HG03045 (cell line): ENCODE measurements around the gene SENP2.
"Not testable (repeated sequence)": the region's sequence is repeated elsewhere in the genome, so short reads cannot be mapped to it uniquely, and the experiment has no call there.

Experiments
- ATAC-seq: cut with Tn5 transposase; IDR thresholded peaks from one replicate; pipeline ENCODE4 v1.9.1; 2021; ENCODE audit warnings: mild to moderate bottlenecking, moderate library complexity; ENCODE audit not compliant: unreplicated experiment

Gene SENP2

DNA sequence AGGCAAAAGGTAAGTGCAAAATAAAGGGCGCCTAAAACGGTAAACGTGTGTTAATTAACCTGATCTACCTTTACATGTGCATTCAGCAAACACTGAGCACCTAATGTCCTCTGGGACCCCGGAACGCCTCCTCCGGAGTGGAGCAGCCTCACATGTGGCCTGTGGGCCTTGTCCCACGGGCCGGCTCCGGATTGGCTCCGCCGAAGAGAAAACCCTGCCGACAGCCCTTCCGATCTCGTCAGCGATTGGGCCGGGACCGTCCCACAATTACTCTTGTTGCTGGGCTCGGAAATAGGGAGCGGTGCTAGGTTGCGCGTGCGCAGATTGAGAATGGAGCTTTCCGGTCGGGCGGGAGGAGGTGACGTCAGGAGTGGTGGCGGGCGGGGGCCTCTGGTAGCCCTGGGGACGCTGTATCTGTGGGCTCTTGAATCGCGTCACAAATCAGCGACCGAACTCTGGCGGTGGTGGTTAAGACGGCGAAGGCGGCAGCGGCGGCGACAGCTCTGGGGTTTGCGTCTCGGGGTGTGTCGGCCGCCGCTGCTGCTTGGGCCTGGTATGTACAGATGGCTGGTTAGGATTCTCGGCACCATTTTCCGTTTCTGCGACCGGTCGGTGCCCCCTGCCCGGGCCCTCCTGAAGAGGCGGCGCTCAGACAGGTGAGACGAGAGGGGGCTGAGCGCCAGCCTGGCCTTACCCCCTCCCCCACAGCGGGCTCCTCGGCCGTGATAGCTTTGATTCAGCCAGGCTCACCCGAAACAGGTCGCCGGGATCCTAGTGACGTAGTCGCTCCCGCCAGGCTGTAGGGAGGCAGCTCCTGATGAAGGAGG is at the start of gene SENP2:
Gene SENP2, plus strand, starts transcription at position 437 of the 827 bp plus-strand sequence. Its CDS starts 119 bp downstream, at position 556.
- peak; percentile 98 for ATAC-seq

DNA sequence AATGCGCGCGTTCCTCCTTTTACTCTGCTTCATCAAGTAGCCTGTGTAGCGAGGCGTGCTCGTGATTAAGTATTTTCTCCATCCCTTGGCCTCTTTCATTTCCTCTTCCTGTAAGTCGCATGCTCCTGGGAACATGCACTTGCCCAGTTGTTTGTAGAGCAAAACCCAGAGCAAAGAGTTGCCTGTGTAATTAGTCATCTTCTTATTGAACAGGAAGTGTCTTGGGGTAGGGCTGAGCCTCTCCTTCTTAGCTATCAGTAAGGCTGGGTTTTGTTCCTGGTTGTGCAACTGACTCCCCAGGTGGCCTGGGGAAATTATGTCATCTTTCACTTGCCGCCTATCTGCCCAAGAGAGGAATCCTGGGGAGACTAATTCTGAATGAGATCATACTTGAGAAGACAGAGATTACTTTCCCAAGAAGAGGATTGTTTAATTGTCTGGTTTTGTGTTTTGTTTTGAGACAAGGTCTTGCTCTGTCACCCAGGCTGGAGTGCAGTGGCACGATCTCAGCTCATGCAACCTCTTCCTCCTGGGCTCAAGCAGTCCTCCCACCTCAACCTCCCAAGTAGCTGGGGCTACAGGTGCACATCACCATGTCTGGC is 48.6 kb upstream of the SENP2 start:
- ATAC-seq: peak; percentile 98

DNA sequence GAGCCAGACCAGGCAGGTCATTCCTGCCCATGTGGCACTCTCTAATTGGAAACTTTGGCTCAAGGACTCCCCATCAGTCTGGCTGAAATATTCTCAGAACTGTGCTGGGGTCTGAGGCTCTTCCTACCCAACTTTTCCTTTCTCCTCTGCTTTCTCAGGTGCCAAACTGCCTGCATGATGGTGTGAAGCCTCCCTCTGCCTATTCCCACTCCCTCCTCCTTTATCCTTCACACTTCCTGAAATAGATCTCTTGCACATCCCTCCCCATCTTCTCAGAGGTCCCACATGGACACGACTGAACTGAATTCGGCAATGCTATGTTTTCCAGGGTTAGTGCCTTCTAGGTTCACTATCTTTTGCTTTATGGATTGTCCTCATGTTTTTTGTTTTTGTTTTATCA is 46.2 kb upstream of the SENP2 start:
- ATAC-seq: no peak

DNA sequence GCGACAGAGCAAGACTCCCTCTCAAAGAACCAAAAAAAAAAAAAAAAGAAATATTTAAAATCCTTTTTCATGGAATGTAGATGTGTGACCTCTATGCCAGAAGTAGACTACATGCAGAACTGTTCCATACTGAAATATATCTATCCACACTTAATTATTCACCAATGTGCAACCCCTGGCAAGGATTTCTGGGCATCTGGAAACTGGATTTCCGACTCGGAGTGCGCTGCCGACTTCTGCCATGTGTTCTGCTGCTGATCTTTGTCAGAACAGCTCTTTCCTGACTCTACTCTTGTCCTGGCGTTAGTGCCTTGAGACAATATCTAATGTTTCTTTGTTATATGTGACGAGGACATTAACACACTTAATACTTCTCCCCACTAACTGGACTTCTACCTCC is 45.4 kb upstream of the SENP2 start:
- no peak for ATAC-seq

DNA sequence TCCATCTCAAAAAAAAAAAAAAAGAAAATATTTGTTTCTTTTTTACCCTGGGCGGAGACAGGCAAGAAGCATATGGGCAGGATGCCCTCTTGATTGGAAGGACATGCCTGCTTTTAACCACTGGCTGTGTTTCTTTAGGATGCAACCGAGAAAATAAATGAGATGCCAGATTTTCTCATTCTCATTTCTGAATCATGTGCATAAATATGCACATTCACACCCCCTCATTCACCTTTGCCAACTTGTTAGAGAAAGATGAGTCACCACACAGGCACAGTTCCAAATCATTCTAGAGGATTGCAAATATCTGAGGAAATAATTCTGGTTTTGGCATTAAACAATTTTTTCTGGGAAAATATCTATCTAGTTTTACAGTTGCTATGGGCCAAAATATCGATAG is 37.0 kb upstream of the SENP2 start:
- no peak for ATAC-seq

DNA sequence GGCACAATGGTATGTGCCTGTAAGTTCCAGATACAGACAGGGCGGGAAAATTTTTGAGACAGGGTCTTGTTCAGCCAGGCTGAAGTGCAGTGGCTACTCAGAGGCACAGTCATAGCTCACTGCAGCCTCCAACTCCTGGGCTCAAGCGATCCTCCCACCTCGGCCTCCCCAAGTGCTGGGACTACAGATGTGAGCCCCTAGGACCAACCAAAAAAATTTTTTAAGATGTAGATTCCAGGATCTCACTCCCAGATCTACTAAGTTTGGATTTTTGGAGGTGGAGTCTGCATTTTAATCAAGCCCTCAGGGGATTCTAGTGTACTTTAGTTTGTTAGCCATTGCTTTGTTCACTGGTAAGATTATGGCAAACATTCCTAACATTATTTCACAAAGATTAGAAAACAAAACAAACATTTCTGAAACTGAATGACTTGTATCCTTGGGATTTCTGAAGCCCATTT is 36.4 kb upstream of the SENP2 start:
- ATAC-seq: no peak

DNA sequence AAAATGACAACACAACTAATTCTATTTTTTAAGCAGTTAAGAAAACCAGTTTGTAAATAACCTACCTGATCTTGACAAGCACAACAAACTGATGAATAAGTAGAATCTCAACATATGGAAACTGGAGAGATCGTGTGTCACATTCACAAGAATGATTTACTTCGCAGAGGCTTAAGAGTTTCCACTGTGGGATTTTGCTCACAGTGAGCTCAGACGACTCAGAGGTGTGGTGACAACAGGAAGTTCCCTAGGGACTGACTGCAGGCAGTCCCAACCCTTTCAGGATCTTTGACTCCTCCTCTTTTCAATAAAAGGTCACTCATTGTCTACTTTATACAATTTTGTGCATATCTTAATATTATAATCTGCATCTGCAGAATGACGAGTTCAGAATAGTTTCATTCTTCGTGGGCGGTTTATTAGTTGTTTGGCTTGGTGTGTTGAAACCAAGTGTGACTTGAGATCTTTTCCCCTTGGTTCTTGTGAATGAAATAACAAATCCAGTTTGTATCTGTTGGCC is 33.7 kb upstream of the SENP2 start, which contains the start of gene LIPH:
Gene LIPH, minus strand, starts transcription at position 231 of the 520 bp plus-strand sequence. Its CDS starts 117 bp downstream, at position 114.
- ATAC-seq: peak; percentile 62

DNA sequence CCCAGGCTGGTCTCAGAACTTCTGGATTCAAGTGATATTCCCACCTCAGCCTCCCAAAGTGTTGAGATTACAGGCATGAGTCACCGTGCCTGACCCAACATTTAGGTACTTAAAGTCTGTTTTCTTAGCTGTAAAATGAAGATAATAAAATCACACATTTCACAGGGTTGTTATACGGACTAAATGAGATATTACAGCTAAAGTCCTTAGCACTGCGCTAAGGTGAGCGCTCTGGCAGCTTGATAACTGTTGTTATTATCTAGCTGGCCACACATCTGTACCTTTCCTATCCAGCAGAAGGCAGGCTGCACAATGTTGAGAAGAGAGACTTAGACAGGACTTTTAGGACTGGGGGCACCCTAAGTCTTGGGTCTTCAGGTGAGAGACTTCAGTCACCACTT is 31.0 kb upstream of the SENP2 start:
- no peak for ATAC-seq

DNA sequence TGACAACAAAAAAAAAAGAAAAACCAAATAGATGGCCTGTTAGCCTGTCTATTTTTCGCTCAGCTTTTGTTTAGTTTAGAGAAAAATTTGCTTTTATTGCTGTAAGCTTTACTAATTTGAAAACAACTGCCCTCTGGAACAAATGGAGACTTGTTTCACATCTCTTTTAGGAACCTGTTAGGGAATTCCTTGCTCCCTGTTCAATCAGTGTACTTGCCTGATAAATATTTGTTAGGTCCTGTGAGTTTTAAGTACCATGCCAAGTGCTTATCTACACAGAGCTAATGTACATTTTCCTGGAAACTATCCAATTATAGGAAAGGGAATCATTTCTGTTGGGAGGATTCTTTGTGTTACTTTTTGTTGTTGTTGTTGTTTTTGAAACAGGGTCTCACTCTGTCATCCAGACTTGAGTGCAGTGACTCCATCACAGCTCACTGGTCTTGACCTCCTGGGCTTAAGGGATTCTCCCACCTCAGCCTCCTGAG is 30.2 kb upstream of the SENP2 start:
- no peak for ATAC-seq

DNA sequence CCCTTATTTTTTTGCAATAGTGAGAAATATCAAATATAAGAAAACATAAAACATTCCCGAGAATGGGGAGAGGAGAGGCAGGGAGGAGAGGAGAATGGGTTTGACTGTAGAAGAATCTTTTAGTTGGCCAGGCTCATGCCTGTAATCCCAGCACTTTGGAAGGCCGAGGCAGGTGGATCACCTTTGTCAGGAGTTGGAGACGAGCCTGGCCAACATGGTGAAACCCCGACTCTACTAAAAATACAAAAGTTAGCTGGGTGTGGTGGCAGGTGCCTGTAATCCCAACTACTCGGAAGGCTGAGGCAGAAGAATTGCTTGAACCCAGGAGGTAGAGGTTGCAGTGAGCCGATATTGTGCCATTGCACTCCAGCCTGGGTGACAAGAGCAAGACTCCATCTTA is 29.5 kb upstream of the SENP2 start:
- not testable (repeated sequence) for ATAC-seq

DNA sequence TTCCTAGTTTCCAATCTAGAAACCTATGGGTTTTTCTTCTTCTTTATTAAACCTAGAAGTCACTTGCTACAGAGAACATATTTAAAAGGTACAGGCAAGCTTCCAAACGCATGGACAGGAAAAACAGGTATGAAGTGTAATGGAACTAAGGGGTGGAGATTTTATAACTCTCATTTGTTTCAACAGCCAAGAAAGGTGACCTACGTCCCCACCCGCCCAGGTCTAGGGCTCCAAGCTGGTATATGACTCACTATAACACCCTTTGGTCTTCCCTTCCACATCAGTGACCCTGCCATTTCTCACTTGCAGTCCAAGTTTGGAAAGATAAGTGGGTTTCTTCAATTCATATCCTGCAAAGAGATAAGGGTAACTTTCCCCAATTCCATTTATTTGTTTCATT is 27.7 kb upstream of the SENP2 start:
- no peak for ATAC-seq

DNA sequence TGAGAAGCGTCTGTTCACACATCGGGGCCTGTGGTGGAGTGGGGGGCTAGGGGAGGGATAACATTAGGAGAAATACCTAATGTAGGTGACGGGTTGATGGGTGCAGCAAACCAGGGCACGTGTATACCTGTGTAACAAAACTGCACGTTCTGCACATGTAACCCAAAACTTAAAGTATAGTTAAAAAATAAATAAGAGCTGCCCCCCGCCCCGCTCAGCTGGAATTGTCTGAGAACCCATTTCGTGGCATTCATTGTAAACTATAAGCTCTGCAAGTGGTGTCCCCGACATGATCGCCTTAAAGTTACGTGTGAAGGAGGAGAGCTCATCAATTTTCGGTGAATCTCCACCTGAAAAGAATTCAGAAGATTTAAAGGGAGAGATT is 26.4 kb upstream of the SENP2 start:
- no peak for ATAC-seq

DNA sequence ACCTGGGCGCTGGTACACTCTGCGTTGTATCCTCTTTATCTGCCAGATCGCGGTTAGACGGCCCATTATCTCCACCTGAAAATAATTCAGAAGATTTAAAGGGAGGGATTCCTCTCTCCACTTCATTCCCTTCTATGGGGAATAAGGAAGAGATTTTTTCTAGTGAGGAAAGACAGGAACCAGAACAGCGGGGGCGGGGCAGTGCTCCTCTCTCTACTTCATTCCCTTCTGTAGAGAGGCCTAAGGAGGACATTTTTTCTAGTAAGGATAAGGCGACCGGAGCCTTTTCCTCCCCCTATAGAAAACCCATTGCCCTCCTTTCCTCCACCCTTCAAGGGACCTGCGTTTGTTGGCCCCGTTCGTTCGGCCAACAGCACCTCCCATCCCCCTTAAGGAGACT is 25.4 kb upstream of the SENP2 start:
- no peak for ATAC-seq

DNA sequence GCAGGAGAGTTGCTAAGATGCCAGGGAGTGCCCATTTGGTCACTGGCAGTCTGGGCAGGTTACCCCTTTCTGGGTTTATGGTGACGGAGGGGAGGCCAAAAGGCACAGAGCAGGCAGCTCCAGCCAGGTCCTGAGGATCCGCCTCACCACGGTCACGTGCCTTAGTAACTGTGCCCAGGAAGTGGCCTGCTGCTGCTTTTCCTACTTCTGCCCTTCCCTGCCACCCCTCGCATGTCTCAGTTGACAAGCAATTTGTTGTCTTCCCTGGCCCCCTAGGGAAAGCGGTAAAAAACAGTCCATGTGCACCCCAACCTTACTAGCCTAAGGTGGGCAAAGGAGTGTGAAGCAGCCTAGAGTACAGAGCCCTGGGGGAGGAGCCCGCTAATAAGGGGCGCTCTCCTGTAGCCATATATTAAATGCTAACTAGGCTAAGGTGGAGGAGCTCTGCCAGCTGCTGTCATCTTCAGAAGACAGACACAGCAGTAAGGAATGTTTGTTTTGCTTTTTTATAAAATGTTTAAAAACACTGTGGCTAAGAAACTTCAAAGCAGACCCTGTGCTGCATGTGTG is 24.6 kb upstream of the SENP2 start:
- ATAC-seq: no peak

DNA sequence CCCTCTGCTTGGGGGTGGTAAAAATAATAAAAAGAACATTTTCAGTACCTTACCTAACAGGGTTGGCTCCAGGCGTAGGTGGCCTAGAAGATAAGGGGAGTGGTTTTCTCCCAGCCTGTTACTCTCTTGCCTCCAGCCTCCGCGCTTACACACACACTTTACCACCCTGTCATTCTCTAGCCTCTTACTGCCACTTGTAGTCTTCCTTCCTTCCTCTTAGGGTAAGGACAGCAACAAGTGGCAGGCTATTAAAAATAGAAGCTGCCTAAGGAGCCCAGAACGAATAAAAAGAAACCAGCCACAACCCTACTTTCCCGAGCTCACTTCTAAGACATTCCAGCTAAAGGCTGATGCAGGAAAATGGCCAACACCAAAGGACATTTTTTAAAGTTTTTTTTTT is 24.1 kb upstream of the SENP2 start:
- ATAC-seq: no peak

DNA sequence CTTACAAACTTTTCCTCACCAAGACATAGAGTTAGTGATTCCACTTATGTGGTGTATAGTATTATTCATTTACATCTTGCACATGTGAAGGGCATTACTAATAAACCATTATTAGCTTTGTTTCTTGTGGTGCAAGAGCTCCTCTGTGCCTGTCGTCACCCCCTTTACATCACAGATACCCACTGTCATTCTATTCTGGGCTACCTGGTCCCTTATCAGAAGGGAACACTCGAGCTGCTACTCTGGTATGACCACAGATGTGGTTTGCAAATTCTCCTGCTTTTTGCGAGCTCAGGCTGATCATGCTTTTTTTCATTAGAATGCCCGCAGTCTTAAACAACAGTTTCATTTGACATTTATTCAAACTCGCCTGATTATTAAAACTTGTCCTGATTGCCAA is 13.9 kb upstream of the SENP2 start:
- no peak for ATAC-seq

DNA sequence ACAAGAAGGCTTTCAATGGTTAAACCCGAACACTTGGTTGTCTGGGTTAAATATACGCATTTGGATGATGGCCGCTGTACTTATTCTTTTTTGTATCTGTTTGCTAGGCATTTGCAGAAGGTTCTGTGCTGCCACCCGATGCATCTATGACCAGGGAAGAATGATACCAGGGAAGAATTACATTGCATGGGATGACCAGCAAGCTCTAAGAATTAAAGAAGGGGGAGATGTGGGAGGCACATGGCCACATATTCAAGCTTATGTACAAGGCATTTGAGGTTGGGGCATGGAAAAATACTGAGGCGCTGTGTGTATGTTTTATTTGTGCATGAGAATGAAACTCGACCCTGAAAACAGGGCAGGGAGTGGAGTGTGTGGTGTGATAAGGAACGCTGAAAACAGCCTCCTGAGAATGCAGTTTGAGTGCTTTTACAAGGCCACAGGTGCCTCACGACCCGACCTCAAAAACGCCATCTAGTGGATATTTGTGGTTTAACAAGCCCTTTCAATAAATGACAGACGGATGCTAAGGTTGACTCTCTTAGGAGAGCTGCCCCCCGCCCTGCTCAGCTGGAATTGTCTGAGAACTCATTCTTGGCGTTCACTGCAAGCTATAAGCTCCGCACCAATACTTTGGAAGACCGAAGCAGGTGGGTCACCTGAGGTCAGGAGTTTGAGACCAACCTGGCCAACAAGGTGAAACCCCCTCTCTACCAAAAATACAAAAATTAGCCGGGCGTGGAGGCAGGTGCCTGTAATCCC is 10.8 kb upstream of the SENP2 start:
- peak; percentile 69 for ATAC-seq

DNA sequence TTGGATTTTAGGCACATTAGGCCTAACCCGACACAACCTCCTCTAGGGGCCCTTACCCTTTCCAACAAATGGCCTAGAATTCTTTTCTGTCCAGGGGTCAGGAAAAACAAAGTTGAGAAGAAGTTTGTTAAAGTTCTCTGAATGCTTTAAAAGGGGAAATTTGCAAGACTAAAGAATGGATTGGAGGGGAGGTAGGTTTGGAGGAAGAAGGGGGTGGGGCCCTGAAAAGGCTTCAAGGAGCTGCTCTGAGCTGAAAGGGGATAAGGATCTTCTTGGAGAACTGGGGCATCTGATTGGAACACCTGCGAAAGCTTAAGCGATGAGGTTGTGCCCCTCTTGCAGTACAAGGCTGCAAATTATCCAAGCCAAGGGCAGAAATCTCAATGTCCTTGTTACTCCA is 3.9 kb upstream of the SENP2 start:
- ATAC-seq: no peak

DNA sequence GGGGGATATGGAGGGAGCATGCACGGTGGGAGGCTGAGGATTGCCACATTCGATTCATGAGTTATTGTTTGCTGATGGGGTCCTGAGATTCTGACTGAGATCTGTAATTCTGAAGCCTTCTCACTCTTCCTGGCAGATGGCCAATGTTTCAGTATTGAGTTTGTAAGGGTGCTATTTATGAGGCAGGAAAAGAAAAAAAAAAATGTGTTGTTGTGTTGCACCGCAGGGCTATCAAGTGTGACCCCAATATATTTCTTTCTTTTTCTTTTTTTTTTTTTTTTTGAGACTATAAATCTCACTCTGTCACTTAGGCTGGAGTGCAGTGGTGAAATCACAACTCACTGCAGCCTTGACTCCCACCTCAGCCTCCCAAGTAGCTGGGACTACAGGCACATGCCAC is 3.2 kb upstream of the SENP2 start:
- ATAC-seq: no peak

DNA sequence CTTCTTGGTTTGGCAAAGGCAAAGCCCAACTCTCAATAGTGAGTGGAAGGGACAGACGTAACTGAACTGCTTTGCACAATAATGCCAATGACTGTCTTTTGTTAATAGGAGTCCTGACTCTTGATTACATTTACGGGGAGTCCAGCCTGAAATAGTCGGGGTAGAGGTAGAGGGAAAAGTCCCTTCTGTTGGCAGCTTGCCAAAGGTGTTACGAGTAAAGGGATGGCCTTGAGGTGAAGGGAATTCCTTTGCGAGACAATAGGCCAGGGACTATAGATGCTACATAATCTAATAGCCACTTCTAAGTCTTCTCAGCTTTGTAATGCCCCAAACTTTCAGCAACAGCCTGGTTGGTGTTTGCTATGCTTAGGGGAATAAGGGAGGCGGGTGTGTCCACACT is 2.2 kb upstream of the SENP2 start:
- no peak for ATAC-seq

DNA sequence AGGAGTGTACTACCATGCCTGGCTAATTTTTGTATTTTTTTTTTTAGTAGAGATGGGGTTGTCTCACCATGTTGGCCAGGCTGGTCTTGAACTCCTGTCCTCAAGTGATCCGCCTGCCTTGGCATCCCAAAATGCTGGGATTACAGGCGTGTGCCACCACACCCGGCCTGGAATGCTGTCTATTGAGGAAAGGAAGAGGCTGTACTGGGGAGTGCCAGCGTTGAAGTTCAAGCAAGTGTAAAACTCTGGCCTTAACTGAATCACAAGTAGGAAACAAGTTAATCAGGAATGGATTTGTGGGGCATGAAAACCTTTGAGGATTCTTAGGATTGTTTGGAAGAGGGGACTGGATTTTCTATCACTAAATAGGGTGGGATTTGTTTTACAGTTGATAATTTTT is 1.4 kb upstream of the SENP2 start:
- no peak for ATAC-seq
